Measurements from ENCODE around the gene MICB. TPM values are rescaled to one million over a fixed set of nuclear protein-coding genes. Genes with fewer than 3 reads are reported as not detected.

MICB gene
- total RNA-seq, 2 donors from 2014 or later: 5.6 to 6.7 TPM

DNA sequence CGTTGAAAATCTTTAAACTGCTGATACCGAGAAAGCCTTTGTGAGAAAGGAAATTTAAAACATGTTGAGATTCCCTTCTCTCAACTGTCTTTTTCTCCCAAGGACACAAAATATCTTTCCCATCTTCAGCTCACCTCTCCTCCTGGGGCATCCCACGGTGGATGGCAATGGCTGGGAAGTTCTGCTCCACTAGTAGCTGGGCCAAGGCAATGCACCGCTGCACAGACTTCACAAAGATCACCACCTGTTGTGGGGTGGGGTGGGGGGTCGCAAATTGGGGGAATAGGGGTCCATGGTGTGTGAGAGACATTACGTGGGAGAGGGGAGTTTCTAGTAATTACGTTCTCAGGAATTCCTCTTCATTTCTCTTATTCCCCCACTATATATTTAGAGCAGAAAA lies 33.2 kb downstream of the MICB start:
- Histone ChIP-seq H3K4me1 (no peaks in the 10 kb centered on the region), H3K27me3 (no peaks in the 10 kb centered on the region), H3K9ac (ENCODE audit: low read depth in 2 of 2, low read length in 2 of 2) (no peak overlapping the region), H3K4me3 (no peak overlapping the region), H3K27ac (no peak overlapping the region), H3K36me3 (peaks cover 38% of the 10 kb centered on the region), H3K9me3 (no peaks in the 10 kb centered on the region)
- intact Hi-C loops (cut with DNase I): no loop called here
- DNase-seq: no peak
- TF ChIP-seq, protein P1, sequence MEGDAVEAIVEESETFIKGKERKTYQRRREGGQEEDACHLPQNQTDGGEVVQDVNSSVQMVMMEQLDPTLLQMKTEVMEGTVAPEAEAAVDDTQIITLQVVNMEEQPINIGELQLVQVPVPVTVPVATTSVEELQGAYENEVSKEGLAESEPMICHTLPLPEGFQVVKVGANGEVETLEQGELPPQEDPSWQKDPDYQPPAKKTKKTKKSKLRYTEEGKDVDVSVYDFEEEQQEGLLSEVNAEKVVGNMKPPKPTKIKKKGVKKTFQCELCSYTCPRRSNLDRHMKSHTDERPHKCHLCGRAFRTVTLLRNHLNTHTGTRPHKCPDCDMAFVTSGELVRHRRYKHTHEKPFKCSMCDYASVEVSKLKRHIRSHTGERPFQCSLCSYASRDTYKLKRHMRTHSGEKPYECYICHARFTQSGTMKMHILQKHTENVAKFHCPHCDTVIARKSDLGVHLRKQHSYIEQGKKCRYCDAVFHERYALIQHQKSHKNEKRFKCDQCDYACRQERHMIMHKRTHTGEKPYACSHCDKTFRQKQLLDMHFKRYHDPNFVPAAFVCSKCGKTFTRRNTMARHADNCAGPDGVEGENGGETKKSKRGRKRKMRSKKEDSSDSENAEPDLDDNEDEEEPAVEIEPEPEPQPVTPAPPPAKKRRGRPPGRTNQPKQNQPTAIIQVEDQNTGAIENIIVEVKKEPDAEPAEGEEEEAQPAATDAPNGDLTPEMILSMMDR (IDR thresholded peaks at IDR 0.05): no peak

DNA sequence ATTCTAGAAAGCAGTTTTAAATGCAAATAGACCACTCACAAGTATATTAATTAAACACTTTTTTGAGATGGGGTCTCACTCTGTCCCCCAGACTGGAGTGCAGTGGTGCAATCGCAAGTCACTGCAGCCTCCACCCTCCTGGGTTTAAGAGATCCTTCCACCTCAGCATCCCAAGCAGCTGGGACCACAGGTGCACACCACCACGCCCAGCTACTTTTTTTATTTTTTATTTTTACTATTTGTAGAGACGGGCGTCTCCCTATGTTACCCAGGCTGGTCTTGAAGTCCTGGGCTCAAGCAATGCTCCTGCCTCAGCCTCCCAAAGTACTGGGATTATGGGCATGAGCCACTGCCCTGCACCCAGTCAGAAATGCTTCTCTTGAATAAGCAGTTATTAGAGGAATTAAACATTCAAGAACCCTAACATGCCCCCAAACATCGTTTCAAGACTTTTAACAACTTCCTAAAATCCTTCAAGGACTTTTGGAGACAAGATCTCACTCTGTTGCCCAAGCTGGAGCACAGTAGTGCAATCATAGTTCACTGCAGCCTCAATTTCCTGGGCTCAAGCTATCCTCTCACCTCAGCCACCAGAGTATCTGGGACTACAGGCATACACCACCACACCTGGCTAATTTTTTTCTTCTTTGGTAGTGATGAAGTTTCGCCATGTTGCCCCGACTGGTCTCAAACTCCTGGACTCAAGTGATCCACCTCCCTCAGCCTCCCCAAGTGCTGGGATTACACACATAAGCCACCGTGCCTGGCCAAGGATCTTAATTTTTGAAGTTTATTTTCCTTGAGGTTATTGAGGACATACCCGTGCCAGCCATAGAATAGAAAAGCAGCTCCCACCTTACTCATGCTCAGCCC lies 34.1 kb downstream of the MICB start:
- Histone ChIP-seq H3K36me3 (peaks cover 40% of the 10 kb centered on the region), H3K4me3 (no peak overlapping the region), H3K4me1 (no peaks in the 10 kb centered on the region), H3K27me3 (no peaks in the 10 kb centered on the region), H3K27ac (no peak overlapping the region), H3K9ac (ENCODE audit: low read depth in 2 of 2, low read length in 2 of 2) (no peak overlapping the region), H3K9me3 (no peaks in the 10 kb centered on the region)
- no peak for DNase-seq
- TF ChIP-seq, protein P1 (IDR thresholded peaks at IDR 0.05): no peak
- intact Hi-C loops (cut with DNase I): no loop called here

DNA sequence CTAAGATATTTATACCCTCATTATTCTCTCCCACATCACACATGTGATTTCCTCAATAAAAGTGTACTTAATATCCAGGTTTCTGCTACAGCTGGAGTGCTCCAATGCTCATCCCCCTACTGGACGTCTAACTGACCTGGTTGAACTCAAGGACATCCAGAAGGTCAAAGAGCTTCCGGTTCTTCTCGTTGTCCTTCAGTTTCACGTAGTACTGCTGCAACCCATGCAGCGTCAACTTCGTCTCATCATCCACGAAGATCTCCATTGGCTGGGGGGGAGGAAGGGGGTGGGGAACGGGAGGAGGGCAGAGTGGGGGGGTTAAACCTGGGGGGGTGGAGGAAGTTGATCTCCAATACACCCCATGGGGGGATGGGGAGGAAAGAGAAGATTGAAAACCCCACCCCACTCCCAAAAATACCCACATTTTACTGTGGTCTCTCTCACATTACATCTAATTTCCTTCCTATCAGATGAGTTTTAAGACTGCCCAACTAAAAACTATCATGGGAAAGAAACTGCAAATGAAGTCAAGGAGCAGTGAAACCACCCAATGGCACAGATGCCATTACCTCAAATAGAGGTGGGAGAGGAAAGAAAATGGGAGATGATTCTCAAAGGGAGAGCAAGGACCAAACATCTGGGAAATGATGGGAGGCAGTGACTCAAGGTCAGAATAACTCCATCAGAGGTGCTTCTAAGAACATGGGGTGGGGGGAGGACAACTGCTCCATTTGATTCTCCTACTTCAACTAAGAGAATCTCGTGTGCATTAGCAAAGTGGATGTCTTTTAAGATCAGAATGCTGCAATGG lies 34.9 kb downstream of the MICB start:
- DNase-seq: no peak
- H3K27me3 ChIP-seq: no peaks in the 10 kb centered on the region
- TF ChIP-seq, protein P1 (IDR thresholded peaks at IDR 0.05): no peak
- no peaks in the 10 kb centered on the region for H3K9me3 ChIP-seq
- H3K4me1 ChIP-seq: no peaks in the 10 kb centered on the region
- no peak overlapping the region for H3K4me3 ChIP-seq
- intact Hi-C loops (cut with DNase I): no loop called here
- H3K9ac ChIP-seq (ENCODE audit: low read depth in 2 of 2, low read length in 2 of 2): no peak overlapping the region
- H3K27ac ChIP-seq: no peak overlapping the region
- H3K36me3 ChIP-seq: peaks cover 43% of the 10 kb centered on the region

DNA sequence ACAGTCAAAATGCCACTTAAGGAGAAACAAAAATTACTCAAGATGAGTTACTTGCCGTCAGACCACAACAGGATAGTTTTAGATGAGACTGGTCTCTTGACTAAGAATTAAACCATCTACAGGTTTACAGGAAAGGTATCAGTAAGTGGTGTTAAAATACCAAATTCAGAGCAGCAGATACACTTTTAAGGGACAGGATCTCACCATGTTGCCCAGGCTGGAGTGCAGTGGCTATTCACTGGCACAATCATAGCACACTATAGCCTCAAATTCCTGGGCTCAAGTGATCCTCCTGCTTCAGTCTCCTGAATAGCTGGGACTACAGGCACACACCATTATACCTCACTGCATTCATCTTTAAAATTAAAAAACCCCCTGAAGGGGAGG lies 35.5 kb downstream of the MICB start:
- no peaks in the 10 kb centered on the region for H3K27me3 ChIP-seq
- H3K9ac ChIP-seq (ENCODE audit: low read depth in 2 of 2, low read length in 2 of 2): no peak overlapping the region
- intact Hi-C loops (cut with DNase I): no loop called here
- DNase-seq: no peak
- no peak overlapping the region for H3K4me3 ChIP-seq
- TF ChIP-seq, protein P1 (IDR thresholded peaks at IDR 0.05): no peak
- H3K27ac ChIP-seq: no peak overlapping the region
- H3K9me3 ChIP-seq: no peaks in the 10 kb centered on the region
- peaks cover 44% of the 10 kb centered on the region for H3K36me3 ChIP-seq
- H3K4me1 ChIP-seq: no peaks in the 10 kb centered on the region

DNA sequence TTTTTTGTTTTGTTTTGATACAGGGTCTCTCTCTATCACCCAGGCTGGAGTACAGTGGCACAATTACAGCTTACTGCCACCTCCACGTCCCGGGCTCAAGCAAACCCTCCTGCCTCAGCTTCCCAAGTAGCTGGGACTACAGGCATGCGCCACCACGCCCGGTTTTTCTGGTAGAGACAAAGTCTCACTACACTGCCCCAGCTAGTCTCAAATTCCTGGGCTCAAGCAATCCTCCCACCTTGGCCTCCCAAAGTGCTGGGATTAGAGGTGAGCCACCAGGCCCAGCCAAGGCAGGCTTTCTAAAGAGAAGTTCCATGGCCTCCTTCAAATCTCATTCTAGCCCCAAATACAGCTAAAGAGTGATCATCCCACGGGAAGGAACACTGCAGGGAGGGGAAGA lies 36.1 kb downstream of the MICB start:
- no peak for DNase-seq
- Histone ChIP-seq H3K27ac (no peak overlapping the region), H3K9me3 (no peaks in the 10 kb centered on the region), H3K9ac (ENCODE audit: low read depth in 2 of 2, low read length in 2 of 2) (no peak overlapping the region), H3K36me3 (peaks cover 49% of the 10 kb centered on the region), H3K4me1 (peaks cover 2% of the 10 kb centered on the region), H3K4me3 (no peak overlapping the region), H3K27me3 (no peaks in the 10 kb centered on the region)
- TF ChIP-seq, protein P1 (IDR thresholded peaks at IDR 0.05): no peak
- intact Hi-C loops (cut with DNase I): no loop called here
